Activated T-cell treated with anti-CD3 and anti-CD28 coated beads for 1 hour (primary cell): ENCODE measurements around the gene NHS.
"Not testable (repeated sequence)": the region's sequence is repeated elsewhere in the genome, so short reads cannot be mapped to it uniquely, and the experiment has no call there.

Experiments used
- DNase-seq: peaks from one replicate; pipeline ENCODE4 v3.0.0-alpha.2; 2020; ENCODE audit warnings: low read depth

NHS gene

DNA sequence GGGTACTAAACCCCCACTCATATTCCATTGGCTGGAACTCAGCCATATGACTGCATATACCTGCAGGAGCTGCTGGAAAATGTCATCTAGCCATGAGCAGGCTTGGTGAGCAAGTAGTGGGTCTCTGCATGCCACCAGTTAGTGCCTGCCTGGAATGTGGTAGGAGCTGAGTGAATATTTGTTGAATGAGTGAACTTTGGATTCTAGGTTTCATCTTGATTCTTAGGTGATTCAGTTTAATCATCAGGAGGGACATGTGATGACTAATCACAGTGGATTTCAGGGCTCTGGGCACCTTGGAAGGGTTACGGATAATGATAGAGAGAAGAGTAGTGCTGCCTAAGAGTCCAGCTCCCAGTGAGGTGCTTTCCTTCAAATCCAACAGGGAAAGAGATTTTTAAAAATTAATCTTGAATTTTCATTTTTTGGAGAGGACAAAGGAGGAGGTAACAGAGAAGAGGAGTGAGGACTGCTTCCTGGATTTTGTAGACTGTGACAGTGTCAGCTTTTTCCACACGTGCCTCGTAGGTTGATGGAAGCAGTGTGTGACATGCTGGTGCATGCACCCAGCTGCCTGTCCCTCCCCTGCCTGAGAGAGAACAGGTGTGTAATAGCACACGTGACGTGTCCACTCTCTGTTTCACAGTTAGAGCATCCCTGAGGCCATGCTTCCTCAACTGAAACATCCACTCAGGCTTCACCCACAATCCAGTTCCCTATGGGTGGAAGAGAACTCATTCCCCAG, 30.4 kb downstream of the NHS start:
- no peak for DNase-seq

DNA sequence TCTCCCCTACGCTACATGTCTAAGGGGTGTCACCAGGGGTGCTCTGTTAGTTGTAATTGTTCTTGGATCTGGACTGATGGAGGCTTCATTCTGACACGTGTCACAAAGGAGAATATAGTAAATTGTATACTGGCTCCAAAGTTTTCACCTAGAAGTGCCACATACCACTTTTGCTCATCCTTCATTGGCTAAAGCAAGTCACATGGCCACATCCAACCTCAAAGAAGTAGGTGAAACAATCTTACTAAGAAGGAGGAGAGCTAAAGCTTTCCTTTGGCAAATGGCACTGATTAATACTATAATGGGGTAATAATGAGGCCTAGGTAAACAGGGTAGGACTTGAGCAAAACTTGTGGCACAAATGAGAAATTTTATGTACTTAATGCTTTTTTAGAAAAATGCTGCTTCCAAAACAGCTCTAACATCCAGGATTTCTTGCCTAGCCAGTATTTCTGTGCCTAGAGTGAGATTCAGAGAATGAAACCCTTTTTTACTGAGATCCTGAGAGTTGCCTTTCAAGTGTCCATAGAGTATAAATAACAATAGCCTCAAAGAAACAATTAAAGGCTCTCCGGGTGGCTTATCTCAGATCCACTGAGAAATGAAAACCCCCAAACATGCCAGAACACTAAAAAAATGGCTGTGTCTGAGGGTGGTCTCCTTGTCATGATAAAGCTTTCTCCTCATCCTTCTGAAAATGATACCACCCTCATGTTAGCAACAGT, 34.7 kb downstream of the NHS start:
- DNase-seq = no peak

DNA sequence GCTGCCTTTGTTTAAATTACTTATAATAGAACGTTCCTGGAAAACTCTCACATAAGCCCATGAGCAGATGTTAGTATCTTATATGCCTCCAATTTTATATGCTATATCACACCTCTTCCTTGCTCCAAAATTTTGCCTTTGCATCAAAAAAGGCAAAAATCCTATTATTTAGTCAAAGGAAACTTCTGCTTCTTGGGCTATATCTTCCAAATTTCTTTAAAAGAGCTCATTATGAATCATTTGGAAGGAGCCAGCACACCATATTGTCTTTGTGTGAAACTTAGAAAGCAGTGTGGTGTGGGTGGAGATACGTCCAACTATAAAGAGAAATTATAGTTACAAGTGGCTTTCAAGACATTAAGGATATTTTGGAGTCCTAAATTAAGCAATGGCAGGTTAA, 35.7 kb downstream of the NHS start:
- DNase-seq = no peak

DNA sequence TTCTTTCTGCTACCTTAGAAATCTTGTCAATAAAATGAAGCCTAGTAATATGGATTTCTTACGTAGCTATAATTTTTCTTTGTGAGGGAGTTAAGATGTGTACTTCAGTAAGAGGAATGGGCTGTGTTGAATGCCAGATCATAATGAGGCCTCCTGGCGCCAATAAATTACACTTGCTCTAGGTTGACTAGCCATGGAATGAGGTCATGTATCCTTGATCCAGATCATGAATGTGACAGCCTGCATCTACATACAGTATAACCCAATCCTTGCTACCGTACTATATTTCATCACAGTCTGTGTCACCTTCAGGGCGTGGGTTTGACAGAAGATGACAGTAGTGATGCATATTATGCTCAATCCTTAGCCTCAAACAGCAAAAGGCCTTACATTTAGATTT, 36.2 kb downstream of the NHS start:
- DNase-seq = no peak

DNA sequence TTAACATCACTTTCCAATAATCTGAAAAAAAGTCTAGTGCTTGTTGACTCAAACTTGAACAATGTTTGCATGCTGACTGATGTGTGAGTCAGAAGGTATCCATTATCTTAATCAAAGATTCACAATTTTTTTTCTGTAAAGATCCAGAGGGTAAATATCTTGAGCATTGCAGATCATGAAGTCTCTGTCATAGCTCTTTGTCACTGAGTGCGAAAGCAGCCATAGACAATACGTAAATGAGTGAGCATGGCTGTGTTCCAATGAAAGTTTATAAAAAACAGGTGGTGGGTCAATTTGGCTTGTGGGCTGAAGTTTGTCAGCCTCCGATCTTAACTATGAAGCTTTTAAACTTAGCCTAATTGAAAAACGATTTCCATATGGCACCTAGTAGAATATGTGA, 37.7 kb downstream of the NHS start:
- DNase-seq = no peak

DNA sequence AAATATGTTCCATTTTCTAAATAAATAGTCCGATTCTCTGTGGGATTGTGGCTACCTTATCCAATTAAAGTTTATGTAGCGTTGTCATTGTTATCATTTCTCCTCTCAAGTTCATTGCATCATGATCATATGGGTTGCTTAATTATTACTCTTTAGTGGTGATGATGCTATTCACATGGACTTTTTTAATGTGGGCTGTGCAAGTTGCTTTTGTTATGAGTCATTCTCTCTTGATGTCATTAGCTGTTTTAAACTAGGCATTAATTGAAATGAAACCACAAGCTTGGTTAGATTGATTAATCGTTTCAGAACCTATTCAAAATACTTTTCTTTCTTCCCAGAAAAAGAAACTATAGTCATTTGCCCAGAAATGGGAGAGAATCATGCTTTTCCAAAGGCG, 38.2 kb downstream of the NHS start:
- no peak for DNase-seq

DNA sequence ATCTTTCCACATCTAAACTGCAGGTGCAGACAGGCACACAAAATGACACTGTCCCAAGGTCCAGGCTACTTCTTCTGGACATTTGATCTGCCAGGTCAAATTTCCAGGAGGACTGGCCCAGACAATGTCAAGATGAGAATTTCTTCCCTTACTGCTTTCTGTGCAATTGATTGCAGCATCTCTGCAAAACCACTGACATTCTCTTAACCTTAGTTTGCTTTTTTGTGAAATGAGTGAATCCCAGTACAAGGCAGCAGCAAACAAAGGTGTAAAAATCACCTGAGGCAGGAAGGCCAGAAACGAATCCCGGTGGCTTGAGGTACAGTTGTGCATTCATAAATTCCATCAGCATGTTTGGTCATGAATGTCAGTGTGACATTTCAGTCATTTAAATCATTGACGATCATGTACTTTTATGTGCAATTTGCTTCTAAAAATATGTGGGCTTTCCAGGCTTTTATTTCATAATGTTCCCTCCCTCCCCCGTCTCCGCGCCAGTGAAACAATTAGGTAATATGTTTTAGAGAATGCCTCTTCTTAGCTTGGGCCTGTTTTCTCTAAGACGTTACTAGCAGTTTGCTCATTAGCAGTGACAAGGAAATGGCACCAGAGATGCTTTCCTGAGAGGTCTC, 39.1 kb downstream of the NHS start:
- no peak for DNase-seq

DNA sequence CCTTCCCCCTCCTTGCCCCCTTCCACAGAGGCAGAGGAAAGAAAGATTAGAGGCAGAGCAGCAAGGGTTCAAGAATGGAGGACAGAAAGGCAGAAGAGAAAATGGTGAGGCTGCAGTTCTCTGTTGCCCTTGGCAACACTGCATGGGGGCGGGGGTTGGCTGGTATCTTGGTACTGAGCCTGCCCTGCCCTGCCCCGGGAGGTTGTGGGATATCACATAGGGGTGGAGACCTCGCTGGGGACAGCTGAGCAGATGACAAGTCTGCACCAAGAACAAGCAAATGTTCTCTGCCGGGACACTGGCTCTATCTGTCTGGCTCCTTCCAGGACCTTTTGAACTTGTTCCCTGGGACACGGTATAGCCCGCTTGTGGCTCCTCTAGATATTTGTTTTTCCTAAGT, 39.8 kb downstream of the NHS start:
- DNase-seq = no peak

DNA sequence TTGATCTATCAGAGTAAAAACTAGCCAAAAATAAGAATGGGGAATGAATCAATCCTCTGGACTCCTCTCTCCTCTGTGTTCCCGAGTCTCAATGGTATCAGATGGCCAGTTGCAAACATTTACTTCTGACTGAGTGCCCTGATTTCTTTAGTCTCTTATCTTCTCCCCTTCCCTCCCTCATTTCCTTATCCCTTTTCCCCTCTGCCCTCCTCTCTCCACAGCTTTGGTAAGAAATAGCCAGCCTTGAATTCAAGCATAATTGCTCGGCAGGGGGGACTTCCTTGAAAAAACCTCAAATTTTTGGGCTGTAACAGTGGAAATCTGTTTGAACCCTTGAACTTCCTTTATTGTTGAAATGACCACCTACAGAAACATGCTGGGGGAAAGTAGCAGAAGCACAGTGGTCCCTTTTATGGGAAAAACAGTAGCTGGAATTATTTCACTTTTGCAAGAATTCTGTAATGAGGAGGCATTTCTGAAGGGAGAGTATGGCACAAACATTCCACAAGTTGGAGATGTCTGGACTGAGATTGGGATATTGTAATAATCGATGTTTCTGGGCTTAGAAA, 40.3 kb downstream of the NHS start:
- no peak for DNase-seq

DNA sequence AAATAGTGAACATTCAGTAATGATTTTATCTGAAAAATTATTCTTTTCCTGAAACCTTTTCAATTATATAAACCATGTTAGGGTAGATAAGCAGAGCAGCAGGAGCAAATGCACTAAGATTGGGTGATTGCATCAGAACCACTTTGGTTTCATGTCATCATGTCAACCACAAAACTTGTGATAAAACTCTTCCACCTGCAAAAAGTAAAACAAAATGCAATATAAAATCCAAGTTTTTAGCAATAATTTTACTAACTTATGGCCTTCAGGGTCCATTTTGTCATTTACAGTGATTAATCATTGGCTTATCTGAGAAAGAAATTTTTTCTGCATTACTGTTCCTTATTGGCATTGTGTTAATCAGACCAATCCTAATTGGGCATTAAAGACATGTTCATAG, 42.4 kb downstream of the NHS start:
- DNase-seq = no peak

DNA sequence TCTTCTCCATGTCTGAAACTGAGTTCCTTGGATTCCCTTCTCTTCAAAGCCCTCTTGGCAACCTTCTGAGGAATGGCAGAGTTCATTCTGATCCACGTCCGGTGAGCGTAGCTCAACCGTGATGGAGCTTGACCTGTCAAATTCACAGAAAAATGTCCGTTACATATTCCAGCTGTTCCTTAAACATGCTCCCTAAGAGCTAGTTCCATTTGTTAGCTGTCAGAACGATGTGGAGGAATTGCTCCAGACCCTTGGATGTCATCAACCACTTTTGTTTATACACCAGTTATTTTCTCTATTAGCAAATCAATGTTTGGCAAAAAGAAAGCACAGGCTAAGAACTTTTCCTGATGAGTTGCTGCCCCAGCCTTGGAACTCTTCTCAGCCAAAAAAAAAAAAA, 50.1 kb downstream of the NHS start:
- no peak for DNase-seq

DNA sequence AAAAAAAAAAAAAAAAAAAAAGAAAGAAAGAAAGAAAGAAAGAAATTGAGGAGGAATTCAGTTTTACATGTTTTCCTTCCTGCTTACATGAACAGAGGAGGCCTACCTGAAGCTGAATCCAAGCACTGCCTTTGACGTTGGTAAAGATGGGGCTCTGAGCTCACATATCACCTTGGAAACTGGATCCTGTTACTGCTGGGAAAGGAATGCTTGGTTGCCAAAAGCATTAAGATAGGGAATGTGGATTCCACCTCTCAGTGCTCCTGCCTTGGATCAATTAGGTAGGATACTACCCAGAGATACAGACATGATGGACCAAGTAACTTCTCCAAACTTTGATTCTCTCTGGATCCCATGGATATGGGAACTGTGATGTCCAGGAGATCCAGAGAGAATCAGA, 50.6 kb downstream of the NHS start:
- no peak for DNase-seq

DNA sequence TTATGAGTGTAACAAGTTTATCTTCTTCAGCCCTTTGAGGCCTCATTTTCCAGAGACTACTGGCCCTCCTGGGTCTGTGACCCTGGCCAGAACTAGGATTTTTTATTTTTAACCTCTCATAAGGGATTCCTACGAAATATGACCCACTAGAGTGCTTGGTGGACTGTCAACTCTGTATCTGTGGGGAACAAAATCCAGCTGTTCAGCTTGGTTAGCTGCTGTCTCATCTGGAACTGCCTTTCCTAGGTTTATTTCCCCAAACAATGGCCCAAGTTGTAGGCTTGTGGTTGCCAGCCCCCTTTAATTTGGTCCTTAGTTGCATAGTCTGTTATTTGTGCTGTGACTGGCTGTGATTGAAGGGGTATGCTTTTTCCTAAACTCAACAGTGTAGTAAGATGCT, 56.2 kb downstream of the NHS start:
- no peak for DNase-seq

DNA sequence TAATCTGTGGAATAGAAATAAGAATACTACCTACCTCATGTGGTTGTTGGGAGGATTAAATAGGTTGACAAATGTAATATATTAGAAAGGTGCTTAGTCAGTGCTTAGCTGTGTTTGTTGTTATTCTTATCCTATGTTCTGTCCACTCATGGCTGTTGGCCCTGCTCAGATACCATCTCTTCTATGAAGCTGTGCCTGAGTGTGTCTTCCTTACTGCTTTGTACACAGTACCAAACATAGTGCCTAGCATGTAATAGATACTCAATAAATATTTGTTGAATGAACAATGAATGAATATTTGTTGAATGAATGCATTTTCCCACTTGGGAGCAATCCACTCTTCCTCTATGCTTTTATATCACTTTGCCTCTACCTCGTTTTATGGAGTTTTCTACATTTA, 57.2 kb downstream of the NHS start:
- DNase-seq = no peak

DNA sequence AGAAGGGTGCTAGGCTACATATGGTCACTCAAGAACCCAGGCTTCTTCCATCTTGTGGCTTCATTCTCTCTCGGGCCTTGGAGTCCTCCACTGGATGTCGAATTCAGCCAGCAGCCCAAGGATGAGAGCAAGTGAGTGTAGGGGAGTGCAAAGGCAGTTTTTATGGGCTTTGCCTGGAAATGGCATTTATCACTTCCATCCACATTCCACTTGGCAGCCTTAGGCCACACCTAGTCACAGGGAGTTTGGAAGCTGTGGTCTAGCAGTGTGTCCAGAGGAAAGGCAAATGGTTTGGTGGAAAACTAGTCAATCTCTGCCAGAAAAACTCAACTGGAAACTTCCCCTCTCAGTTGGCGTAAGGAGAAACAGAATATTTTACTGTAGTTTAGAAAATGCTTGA, 59.0 kb downstream of the NHS start:
- no peak for DNase-seq

DNA sequence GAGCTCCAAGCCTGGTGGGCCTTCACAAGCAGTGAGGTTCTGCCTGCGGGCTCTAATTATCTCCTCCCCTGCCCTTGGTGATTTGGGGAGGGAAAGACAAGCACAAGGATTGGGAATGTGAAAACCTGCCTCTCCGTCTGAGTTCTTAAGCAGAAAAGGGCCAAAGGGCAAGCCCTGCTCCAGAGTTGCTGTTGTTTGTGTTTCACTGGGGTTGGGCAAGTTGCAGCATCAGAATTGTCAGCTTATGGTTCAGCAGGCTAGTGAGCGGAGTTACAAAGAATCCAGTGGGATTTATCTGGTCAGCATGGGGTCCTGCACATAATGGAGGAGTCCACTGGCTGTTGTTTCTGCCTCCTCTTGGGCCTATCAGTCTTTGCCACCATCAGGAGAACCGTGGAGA, 60.5 kb downstream of the NHS start:
- no peak for DNase-seq

DNA sequence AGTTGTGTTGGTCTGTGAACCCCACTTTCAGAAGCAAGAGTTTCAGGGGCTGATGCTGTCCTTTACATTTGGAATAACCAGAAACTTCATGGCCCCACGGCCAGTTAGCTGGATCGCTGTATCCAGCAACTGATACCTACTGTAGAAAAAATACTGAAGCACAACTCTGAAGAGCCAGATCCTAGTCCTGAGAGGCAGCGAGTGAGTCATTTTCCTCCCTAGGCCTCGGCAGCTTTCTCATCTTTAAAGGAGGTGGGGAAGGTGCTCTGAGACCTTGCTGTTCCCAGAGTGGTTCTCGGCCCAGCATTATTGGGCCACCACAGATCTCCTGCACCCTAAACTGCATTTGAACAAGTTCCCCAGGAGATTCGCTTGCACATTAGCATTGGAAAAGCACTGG, 63.2 kb downstream of the NHS start:
- DNase-seq = no peak

DNA sequence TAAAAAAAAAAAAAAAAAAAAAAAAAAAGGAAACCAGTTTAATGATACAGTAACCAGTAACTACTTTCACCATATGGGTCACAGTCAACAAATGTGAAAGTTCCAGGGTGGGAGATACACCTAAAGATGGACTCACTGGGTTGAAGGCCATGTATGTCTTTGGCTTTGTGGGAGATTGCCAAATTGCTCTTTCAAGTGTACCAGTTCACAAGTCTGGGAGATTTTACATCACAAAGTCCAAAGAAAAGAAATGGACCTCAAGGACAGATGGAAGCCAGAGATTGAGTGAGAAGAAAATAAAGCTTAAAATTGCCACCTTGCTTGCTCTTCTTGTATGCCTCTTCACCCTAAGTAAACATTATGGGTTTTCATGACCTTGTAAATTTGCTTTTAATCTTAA, 65.3 kb downstream of the NHS start:
- no peak for DNase-seq

DNA sequence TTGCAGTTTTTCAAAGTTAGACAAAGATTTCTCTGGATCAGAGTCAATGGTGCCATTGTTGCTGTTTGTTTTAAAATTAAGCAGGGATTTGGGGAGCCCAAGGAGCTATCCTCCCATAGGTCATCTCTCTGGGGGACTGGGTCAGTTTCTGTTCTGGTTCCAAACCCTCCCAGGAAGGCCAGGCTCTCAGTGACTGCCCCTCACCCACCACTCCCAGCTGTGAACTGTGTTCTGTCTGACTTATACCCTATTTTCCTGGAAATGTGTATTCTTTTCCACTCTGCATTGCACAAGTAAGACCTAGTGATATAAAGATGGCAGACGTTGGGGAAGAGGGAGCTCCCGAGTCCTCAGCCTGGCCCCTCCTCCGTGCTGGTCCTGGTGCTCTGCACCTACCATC, 65.8 kb downstream of the NHS start:
- DNase-seq = no peak

DNA sequence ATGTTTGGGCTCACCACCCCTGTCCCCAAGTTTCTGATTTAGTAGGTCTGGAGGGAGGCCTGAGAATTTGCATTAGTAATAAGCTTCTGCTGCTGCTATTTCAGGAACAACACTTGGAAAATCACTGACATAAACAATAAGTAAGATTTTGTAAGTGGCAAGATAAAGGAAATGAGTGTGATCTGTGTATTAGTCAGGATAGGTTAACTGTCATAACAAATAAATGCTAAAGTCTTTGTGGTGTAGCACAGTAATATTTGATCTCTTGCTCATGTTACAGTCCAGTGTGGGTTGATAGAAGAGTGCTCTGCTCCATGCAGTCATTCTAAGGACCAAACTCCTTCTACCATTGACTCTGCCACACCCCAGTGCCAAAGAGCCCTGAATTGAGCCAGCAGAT, 67.0 kb downstream of the NHS start:
- no peak for DNase-seq

DNA sequence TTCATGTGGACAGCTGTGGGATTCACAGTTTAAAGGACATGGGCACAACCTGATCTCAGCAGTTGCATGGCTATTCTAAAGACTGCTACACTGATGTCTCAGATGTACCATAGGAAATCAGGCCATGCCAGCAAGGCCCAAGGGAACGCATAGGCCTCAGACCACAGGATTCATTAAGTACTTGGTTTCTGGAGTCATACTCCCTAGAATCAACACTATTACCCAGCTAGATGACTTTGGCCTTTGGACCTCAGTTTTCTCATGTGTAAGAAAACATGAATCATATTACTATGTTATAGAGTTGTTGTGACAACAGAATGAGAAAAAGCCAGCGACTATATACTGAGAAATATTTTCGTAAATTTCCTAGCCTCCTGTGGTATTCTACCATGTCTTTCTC, 67.9 kb downstream of the NHS start:
- DNase-seq = no peak

DNA sequence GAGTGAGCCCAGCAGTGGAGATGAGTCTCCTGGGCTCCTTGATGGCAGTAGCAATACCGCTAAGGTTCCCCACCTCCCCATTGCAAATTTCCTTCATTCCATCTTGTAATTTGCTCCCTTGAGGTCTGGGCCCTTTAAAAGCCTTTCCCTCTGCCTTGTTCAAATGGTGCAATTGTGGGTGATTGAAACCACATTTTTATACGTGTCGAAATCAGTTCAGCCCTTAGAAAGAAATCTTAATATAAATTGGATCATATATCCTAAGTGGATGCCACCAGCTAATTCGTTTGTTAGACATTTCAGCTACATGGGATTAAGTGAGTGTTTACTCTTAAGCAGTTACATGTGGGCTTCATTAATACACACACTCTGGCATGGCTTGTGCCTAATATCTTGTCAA, 68.6 kb downstream of the NHS start:
- DNase-seq = no peak

DNA sequence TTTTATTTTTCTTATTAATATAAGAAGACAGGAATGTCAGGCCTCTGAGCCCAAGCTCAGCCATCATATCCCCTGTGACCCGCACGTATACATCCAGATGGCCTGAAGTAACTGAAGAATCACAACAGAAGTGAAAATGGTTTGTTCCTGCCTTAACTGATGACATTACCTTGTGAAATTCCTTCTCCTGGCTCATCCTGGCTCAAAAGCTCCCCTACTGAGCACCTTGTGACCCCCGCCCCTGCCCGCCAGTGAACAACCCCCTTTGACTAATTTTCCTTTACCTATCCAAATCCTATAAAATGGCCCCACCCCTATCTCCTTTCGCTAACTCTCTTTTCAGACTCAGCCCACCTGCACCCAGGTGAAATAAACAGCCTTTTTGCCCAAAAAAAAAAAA, 71.3 kb downstream of the NHS start:
- not testable (repeated sequence) for DNase-seq
